Vagina (tissue), 2 donors: ENCODE measurements around the gene HYOU1.

Experiments
- POLR2A ChIP-seq, 2 donors: fragments of 450-650 bp; IDR thresholded peaks; one replicate each; pipeline ENCODE4 v1.6.1; 2017; ENCODE audit warnings: antibody characterized with exemption in 2 of 2, mild to moderate bottlenecking in 2 of 2, moderate library complexity in 2 of 2
- TF ChIP-seq, protein P1 (sequence below), 3 experiments: fragments of 450-650 bp in 2 of 3; fragments of 200-600 bp in 1 of 3; sonication (generic) in 1 of 3; IDR thresholded peaks; one replicate each; pipeline ENCODE4 v1.5.1; 2017 to 2019; ENCODE audit warnings: antibody characterized with exemption in 3 of 3, mild to moderate bottlenecking in 2 of 3, moderate library complexity in 2 of 3

DNA sequence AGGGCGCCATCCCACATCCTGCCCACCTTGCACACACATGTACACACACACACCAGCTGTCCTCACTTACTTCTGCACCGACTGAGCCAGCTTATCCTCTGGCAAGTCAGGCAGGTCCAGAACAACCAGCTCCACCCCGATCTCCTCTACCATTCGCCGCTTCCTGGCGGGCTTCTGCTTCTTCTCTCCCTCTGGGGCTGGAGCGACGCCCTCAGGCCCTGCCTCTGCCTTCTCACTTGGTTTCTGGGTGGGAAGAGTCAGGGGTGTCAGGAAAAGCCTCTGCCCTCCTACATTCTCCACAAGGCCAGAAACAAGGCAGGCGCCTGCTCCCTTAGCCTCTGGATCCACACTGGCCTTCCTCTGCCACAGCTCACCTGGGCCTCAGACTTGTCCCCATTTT is 8.4 kb downstream of the HYOU1 start:
- TF ChIP-seq, protein P1, sequence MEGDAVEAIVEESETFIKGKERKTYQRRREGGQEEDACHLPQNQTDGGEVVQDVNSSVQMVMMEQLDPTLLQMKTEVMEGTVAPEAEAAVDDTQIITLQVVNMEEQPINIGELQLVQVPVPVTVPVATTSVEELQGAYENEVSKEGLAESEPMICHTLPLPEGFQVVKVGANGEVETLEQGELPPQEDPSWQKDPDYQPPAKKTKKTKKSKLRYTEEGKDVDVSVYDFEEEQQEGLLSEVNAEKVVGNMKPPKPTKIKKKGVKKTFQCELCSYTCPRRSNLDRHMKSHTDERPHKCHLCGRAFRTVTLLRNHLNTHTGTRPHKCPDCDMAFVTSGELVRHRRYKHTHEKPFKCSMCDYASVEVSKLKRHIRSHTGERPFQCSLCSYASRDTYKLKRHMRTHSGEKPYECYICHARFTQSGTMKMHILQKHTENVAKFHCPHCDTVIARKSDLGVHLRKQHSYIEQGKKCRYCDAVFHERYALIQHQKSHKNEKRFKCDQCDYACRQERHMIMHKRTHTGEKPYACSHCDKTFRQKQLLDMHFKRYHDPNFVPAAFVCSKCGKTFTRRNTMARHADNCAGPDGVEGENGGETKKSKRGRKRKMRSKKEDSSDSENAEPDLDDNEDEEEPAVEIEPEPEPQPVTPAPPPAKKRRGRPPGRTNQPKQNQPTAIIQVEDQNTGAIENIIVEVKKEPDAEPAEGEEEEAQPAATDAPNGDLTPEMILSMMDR (IDR thresholded peaks at IDR 0.05), result no peak
- no peak for TF ChIP-seq POLR2A (IDR thresholded peaks at IDR 0.05)
